ENCODE results near the gene ISX.

- TF ChIP-seq CTCF (IDR thresholded peaks at IDR 0.05) (no peak), POLR2A (IDR thresholded peaks at IDR 0.05) (no peak)
These were observed 28.9 kb upstream of the ISX start for GRCh38 chr22:35037089-35037488.
